ENCODE data around the gene SLC35F4.
"Not testable (repeated sequence)": the region's sequence is repeated elsewhere in the genome, so short reads cannot be mapped to it uniquely, and the experiment has no call there.

SLC35F4 gene

GRCh38 chr14:57865403-57866198 is at the start of gene SLC35F4:
TSS of gene SLC35F4 (minus strand) at chr14:57866092.
- DNase-seq (ENCODE audit: low spot score) = peak; percentile 92

- no peak for DNase-seq (ENCODE audit: low spot score)
Measured at GRCh38 chr14:57909626-57910025, 43.7 kb upstream of the SLC35F4 start.

- no peak for DNase-seq (ENCODE audit: low spot score)
Measured at GRCh38 chr14:57903954-57904353, 38.1 kb upstream of the SLC35F4 start.

DNA sequence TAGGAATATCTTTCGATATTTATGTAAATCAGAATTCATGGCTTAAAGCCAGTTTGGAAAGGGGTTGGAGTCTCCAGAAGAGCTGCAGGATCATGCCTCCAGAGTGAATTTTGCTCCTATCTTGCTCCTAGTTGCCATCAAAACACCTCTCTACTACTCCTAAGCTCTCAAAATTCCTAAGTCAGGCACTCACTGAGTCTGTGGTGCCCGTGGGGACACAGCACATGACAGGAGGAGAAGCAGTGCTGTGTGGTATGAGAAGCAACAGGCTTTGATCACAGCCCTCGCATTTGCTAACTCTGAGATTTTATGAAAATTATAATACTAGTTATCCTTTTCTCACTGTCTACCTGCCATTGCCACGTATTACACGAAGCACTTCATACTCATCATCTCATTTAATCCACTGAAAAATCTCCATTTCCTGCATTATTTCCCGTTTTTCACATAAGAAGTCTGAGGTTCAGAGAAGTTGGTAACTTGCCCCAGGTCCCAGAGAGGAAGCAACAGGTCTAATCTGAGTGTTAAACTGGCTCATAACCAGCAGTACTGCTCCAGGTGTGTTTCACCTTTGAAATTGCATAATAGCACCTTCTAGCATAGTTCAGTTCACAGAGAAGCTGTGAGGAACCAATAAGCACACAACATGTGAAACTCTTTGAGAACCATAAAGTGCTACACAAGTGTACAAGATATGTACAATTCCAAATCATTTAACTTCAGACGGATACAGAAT is 33.1 kb upstream of the SLC35F4 start:
- no peak for DNase-seq (ENCODE audit: low spot score)

- no peak for DNase-seq (ENCODE audit: low spot score)
Measured at GRCh38 chr14:57897144-57897748, 31.4 kb upstream of the SLC35F4 start.

- DNase-seq (ENCODE audit: low spot score) = no peak
Measured at GRCh38 chr14:57889245-57889644, 23.4 kb upstream of the SLC35F4 start.

GRCh38 chr14:57884175-57884574 is 18.3 kb upstream of the SLC35F4 start:
- no peak for DNase-seq (ENCODE audit: low spot score)

DNA sequence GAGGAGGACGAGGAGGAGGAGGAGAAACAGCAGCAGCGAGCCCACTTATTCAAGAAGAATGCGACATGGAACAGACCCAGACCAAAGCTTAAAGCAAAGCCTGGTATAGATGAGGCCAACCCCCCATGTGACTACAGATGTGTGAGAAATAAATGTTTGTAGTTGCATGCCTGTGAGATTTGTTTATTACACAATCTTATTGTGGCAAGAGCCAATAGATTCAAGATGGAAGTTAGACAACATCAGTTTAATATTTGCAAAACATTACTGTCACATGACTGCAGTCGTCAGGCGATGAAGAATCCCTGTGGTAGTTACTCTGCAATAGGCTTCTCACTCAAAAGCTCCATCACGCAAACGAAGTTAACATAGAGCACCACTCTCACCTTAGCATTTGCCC is 17.2 kb upstream of the SLC35F4 start:
- DNase-seq (ENCODE audit: low spot score) = no peak

GRCh38 chr14:57879516-57879915 is 13.6 kb upstream of the SLC35F4 start:
- no peak for DNase-seq (ENCODE audit: low spot score)

- DNase-seq (ENCODE audit: low spot score) = no peak
Measured at GRCh38 chr14:57875985-57876384, 10.1 kb upstream of the SLC35F4 start.

DNA sequence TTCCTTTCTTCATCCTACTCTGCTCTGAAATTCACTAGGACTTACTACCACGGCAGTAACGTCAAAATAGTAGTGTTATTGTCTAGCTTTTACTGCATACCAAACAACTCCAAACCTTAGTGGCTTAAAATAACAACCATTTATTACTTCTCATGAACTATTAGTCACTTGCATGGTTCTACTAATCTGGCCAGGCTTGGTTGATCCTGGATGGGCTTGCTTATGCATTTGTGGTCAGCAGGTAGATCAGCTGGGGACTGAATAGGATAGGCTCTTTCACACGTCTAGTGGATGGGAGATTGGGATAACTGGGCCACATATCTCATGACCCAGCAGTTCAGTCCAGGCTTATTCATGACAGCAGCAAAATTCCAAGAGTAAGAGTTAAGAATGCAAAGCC is 9.4 kb upstream of the SLC35F4 start:
- no peak for DNase-seq (ENCODE audit: low spot score)

GRCh38 chr14:57871459-57872080 is 5.7 kb upstream of the SLC35F4 start:
- DNase-seq (ENCODE audit: low spot score) = peak; percentile 50

DNA sequence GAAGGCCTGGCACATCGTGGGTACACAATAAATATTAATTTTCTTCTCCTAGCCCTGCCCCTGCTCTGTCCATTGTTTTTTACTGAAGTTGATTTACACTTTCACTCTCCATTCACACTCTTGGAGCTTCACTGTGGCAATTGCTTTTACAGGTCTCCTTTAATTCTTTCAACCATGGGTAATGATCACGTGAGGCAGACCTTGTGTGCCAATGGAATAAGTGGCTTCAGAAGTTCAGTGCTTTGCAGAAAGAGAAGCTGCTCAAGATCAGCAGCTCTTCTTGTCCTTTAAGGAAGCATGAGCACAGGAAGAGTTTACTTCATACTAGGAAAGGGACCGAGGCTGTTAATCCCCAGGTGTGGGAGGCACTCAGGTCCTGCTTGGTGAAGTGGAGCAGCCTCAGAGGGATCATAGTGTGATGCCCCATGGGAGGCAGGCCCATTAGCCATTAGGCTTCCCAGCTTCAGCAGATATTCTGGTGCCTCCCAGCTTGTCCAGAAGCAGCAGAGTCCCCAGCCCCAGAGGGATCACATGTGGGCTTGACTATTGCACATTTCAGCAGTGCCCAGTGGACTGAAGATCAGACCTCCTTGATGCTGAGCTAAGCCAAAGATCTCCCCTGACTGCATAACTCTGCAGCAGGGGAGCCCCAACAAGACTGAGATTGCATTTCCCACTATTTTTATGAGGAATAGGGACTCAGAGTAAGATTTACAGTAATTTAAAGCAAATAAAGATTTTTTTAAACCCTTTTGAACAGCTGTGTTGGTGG is 5.0 kb upstream of the SLC35F4 start:
- no peak for DNase-seq (ENCODE audit: low spot score)

DNA sequence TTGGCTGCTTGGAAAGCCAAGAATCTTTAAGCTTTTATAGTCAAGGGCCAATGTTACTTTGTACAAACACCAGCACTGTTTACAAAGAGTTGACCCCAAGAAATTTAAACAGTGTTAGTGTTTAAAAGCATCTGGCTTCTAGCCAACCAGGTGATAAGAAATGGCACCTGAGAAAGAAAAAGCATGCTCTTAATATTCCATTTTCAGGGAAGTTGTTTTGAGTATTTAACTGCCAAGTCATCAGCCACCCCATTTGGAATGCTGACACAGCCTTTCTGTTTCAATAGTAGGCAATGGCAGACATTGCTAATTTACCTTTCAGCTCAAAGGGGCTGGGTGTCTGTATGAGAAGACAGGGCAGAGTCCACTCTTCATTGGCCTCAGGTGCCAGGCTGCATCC is 3.7 kb upstream of the SLC35F4 start:
- DNase-seq (ENCODE audit: low spot score) = no peak

DNA sequence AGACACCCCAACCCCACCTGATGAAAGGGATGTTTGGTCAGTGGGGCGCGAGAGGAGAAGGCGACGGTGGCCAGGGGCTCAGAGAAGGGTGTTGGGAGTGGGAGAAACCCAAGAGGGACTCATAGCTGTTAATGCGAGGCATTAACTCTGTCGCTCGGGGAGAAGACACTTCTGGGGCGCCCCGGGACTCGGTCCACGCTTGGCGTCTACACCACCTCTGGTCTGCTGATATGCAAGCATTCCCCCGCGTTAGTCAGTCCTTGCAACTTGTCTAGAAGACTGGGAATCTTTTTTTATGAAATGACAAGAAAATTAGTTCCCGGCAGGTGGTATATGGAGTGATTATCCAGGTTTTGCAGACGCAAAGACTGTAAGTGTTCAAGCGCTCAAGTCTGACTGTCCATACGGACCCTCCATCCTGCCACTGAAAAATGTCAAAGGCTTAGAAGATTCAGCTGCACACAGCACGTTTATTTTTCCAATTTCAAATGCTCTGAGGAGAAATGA is 360 bp upstream of the SLC35F4 start:
- no peak for DNase-seq (ENCODE audit: low spot score)

GRCh38 chr14:57865066-57865402 is 858 bp downstream of the SLC35F4 start:
- no peak for DNase-seq (ENCODE audit: low spot score)

DNA sequence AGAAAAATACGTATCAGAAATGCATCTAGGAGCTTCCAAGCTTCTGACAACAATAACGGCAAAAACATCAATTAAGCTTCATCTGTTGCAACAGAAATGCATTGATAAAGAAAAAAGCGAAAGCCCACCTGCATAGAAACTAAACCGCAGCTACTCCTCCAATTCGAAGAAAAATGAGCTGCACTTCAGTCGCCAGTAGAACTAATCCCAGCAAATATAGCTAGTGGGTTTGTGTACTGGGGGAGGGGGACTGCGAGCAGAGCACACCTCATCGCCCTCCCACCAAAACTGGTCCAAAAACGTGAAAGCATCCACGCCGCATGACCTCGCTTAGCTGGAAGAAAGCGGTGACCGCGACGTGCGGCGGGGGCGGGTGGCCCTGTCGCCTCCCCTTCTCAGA is 1.2 kb downstream of the SLC35F4 start:
- no peak for DNase-seq (ENCODE audit: low spot score)

- no peak for DNase-seq (ENCODE audit: low spot score)
Measured at GRCh38 chr14:57863471-57863870, 2.4 kb downstream of the SLC35F4 start.

GRCh38 chr14:57855666-57856065 is 10.2 kb downstream of the SLC35F4 start:
- DNase-seq (ENCODE audit: low spot score) = not testable (repeated sequence)

- no peak for DNase-seq (ENCODE audit: low spot score)
Measured at GRCh38 chr14:57854571-57854970, 11.3 kb downstream of the SLC35F4 start.

DNA sequence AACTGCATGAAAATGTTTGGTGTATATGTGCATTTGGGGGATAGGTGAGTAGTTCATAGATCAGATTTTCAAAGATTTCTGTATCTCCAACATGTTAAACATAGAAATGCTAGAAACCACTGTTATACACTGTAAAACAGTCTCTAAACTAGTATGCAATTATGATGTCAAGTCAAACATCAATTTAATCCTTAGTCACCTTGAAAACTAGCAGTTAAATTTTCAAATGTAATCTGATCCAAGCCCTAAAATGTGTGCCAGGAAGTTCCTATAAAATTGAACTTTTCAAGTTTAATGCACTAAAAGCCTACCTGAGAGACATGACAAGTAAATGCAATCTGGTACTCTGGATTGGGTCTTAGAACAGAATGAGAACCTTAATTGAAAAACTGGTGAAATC is 14.5 kb downstream of the SLC35F4 start:
- no peak for DNase-seq (ENCODE audit: low spot score)

DNA sequence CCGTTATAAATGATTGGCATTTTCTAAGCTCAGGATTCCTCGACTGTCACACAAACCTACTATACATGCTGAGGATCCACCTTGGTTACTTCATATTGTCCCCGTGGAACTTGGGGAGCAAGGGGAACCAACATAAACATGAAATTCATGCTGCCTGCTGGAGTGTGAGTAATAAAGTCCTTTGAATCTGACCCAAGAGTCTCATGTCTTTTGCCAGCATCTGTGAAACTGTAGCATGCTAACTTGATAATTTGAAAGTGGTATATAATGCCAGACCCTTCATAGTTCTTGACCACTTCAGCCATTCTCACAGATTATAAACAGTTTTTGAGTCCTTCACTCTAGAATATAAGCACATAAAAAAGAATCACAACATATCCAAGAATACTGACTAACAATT is 17.1 kb downstream of the SLC35F4 start:
- DNase-seq (ENCODE audit: low spot score) = no peak
